ENCODE data around the gene ZNF205.

- TF ChIP-seq CTCF (conservative IDR thresholded peaks at IDR 0.05; ENCODE audit: low read depth, low read length) (no peak), EZH2phosphoT487 (IDR thresholded peaks at IDR 0.05; ENCODE audit: borderline replicate concordance, low read length) (no peak), EZH2 (IDR thresholded peaks at IDR 0.05; ENCODE audit: low read length, unreplicated experiment) (no peak)
Measured at GRCh38 chr16:3147757-3148104, 35.3 kb downstream of the ZNF205 start.
